Upper lobe of left lung (tissue), 4 donors: ENCODE measurements around the gene AWAT2.

Experiments
- CTCF ChIP-seq, 6 experiments: fragments of 450-650 bp in 4 of 6; fragments of 200-600 bp in 2 of 6; sonication (generic) in 2 of 6; IDR thresholded peaks; one replicate each; pipeline ENCODE4 v1.5.1; 2016 to 2019; ENCODE audit warnings: antibody characterized with exemption in 6 of 6
- POLR2A ChIP-seq, 4 donors: fragments of 450-650 bp; IDR thresholded peaks; one replicate each; pipeline ENCODE4 v1.5.1; 2016 to 2017; ENCODE audit warnings: antibody characterized with exemption in 4 of 4, mild to moderate bottlenecking in 2 of 4
- POLR2AphosphoS5 ChIP-seq, 2 donors: sonication (generic); formaldehyde crosslinking; IDR thresholded peaks; one replicate each; pipeline ENCODE4 v1.5.1; 2017; ENCODE audit warnings: antibody characterized with exemption in 2 of 2

- TF ChIP-seq POLR2AphosphoS5 (IDR thresholded peaks at IDR 0.05) (no peak), POLR2A (IDR thresholded peaks at IDR 0.05) (no peak), CTCF (IDR thresholded peaks at IDR 0.05) (peak in 5 of 6 experiments; percentile 32 to 48 (median 44))
These were observed 16.2 kb downstream of the AWAT2 start for GRCh38 chrX:70033348-70034051.
